ENCODE measurements around the gene ITGB2.

Gene ITGB2

DNA sequence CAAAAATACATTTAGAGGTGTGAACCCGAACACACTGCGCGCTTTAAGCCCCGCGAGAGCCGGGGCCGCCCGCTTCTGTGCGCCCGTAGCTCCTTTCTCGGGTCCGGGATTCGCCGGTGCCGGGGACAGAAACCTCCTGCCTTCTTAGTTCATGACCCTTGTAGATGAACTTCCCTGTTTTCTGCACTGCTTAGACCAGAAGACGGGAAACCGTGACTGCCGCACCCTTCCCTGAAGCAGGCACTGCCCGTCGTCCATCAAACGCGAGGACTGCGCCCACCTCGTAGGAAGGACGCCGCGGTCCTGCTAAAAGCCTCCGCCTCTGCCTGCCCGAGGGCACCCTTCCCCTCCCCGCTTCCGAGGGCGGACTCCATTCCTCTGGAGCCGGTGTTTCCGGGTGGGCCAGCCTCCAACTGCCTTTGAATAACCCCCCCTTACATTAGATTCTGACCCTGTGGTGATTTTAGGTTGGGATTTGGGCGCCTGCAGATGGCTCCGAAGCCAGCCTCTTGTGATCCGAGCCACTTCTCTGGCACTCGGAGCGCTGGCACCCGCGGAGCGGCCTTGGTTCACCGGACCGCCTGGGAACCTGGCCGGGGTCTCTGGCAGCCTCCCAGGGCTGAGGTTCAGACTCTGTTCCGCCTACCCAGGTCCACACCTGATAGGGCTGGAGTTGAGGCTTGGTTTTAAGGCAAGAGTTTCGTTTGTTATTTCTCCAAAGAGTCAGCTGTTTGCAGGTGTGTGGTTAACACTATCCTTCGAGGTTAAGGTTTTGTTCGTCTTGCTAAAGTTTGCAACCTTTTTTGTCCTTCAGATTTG, 46.0 kb downstream of the ITGB2 start:
- TF ChIP-seq, protein P1, sequence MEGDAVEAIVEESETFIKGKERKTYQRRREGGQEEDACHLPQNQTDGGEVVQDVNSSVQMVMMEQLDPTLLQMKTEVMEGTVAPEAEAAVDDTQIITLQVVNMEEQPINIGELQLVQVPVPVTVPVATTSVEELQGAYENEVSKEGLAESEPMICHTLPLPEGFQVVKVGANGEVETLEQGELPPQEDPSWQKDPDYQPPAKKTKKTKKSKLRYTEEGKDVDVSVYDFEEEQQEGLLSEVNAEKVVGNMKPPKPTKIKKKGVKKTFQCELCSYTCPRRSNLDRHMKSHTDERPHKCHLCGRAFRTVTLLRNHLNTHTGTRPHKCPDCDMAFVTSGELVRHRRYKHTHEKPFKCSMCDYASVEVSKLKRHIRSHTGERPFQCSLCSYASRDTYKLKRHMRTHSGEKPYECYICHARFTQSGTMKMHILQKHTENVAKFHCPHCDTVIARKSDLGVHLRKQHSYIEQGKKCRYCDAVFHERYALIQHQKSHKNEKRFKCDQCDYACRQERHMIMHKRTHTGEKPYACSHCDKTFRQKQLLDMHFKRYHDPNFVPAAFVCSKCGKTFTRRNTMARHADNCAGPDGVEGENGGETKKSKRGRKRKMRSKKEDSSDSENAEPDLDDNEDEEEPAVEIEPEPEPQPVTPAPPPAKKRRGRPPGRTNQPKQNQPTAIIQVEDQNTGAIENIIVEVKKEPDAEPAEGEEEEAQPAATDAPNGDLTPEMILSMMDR (conservative IDR thresholded peaks at IDR 0.05; ENCODE audit: low read depth, low read length) = no peak
- DNase-seq (ENCODE audit: low read depth) = no peak
- peak overlapping the region; percentile 51 for H3K4me3 ChIP-seq (ENCODE audit: low read length)

DNA sequence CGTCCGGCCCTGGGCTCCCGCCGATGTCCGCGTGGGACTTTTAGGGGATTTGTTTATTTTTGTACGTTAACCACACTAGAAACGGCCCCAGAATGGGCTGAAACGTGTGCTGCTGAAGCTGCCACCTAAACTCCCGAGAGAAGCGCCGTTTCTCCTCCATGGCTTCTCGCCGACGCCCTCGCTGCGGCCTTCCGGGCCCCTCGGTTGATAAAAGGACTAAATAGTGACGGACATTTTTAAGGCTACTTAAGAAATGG, 46.5 kb downstream of the ITGB2 start:
- TF ChIP-seq, protein P1 (conservative IDR thresholded peaks at IDR 0.05; ENCODE audit: low read depth, low read length) = no peak
- DNase-seq (ENCODE audit: low read depth) = no peak
- H3K4me3 ChIP-seq (ENCODE audit: low read length) = peak overlapping the region; percentile 51

DNA sequence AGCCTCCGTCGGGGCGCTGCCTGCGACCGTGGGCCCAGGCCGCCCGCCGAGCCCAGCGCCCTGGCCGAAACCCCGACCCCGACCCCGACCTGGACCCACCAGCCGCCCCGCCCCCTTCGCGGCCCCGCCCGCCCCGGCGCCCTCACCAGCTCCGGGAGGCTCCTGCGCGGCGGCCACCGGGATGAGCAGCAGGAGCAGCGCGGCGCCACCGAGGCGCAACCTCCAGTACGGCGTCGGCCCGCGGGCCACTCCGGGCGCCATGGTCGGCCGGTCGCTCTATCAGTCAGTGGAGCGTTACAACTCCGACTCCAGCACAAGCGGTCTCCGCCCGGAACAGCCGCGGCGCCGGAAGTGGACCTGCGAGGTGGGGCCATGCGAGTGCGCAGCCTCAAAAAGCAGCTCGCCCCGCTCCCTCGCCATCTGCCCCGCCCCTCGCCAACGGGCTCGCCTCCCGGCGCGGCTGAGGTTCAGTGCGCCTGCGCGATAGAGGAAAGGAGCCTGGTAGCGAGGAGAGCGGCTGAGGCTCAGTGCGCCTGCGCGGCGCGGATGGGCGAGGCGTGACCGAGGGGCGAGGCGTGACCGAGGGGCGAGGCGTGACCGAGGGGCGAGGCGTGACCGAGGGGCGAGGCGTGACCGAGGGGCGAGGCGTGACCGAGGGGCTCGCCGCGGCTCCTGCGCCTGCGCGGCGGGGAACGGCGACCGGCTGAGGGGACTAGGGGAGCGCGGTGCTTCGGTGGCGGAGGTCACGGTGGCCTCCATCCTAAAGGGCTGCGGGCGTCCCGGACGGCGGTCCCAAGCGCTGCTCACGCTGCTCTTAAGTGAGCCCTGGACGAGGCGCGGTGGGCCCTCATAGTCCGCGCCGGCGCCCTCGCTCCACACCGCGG, 47.1 kb downstream of the ITGB2 start, which contains the start of gene PTTG1IP:
TSS of gene PTTG1IP (minus strand) at position 335 of the 884 bp plus-strand sequence. CDS start at position 261, 74 bp downstream.
- peak within 1 kb of the TSS; percentile 74 for H3K4me3 ChIP-seq (ENCODE audit: low read length)
- TF ChIP-seq, protein P1 (conservative IDR thresholded peaks at IDR 0.05; ENCODE audit: low read depth, low read length) = no peak

DNA sequence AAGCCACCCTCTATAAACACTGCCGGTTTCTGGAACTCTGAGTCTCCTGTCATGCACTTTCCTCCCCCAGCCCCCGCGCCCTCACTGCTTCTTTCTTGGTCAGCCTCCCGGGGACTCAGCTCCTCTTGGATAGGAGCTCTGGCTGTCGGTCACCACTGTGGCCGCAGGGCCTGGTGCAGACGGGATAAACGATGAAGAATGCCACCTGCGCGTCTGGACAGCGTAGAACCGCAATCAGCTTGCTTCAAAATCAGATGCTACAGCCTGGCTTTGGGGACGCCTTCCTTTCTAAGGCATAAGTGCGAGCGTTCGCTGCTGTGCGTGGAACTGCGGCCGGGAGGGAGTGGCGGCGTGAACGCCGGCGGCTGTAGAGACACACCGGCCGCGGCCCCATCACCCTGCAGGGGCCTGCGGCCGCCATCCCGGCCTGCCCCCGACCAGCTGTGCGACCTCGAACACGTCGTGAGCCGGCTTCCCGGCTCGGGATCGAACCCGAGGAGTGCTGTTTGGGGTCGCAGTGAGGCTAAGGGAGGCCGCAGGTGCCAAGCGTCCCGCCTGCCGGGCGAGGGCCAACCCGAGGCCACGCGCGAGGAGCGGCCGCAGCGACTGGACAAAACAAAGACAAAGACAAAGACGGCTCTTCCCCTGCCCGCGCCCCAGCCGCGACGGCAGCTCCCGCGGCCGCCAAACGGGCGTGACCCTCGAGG, 47.9 kb downstream of the ITGB2 start:
- TF ChIP-seq, protein P1 (conservative IDR thresholded peaks at IDR 0.05; ENCODE audit: low read depth, low read length) = no peak
- H3K4me3 ChIP-seq (ENCODE audit: low read length) = peak overlapping the region; percentile 74
- no peak for DNase-seq (ENCODE audit: low read depth)

More for the DNA sequence above, 47.1 kb downstream of the ITGB2 start, which contains the start of gene PTTG1IP:
- peak; percentile 73 for DNase-seq (ENCODE audit: low read depth)

DNA sequence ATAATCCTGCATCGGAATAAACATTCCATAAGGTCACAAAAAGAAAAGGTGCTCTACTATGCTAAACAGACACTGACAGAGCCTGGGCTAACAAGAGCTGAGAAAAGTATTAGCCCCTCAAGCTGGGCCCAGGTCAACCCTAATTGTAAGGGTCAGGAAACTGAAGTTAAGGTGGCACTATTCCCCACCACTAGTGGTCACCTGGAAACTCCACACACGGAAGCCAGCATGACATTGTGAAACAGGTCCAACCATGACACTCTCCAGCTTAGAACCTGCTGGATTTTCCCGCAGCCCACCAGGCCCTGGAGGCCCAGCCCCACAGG, 48.4 kb downstream of the ITGB2 start:
- no peak for DNase-seq (ENCODE audit: low read depth)
- H3K4me3 ChIP-seq (ENCODE audit: low read length) = peak overlapping the region; percentile 74
- TF ChIP-seq, protein P1 (conservative IDR thresholded peaks at IDR 0.05; ENCODE audit: low read depth, low read length) = no peak

DNA sequence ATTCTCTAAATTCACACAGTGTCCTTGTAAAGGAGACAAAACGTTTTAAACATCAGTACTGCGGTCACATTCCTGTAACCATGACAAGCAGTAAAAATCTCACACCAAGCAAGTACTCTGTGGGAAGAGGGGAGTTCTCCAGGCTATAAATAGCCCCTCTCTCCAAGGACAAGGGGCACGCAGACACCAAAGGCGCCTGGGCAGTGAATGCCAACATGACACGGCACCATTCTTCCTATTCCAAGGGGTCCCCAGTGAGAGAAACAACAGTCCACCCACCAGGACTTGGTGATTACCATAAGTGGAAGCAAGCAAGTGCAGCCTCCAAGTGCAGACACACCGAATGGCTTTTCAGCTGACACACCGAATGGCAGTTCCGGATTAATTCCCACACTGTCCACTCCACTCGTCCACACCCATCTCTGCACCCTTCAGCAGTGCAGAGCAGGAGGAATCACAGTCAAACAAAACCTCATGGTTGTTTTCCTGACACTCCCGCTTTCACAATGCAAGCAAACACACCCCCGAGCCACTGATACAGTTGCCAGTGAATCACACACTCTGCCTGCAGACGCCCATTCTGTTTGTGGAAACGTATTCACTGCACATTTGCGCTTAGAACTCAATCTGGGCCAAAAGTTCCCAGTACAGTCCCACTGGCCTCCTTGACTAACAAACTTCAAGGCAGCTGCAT, 49.0 kb downstream of the ITGB2 start:
- TF ChIP-seq, protein P1 (conservative IDR thresholded peaks at IDR 0.05; ENCODE audit: low read depth, low read length) = no peak
- H3K4me3 ChIP-seq (ENCODE audit: low read length) = peak overlapping the region; percentile 74
- DNase-seq (ENCODE audit: low read depth) = no peak
